Fibroblast of the aortic adventitia (primary cell): ENCODE results near the gene LCN6. TPM values are rescaled to one million over a fixed set of nuclear protein-coding genes. Genes with fewer than 3 reads are reported as not detected.

Source experiments
- DNase-seq: peaks from one replicate; pipeline ENCODE4 v3.0.0-alpha.2; 2010; ENCODE audit warnings: low read depth
- H3K4me3 ChIP-seq: 2 replicates; pipeline ENCODE4 v1.5.1; 2011; ENCODE audit warnings: low read depth, mild to moderate bottlenecking, control low read depth, low read length, moderate library complexity
- total RNA-seq: library from RNA; depleted of rRNA; stranded (reverse); fragments of >200 nt; gene quantifications from 2 replicates; pipeline ENCODE4 v1.2.3, GENCODE V29; 2012; ENCODE audit warnings: low replicate concordance
- TF ChIP-seq, protein P1 (sequence below): IDR thresholded peaks from 2 replicates; pipeline ENCODE4 v1.5.1; 2011; ENCODE audit warnings: mild to moderate bottlenecking, low read length, control low read depth, inconsistent platforms; ENCODE audit not compliant: insufficient read depth

LCN6 gene
- total RNA-seq, 1 donor: not detected

DNA sequence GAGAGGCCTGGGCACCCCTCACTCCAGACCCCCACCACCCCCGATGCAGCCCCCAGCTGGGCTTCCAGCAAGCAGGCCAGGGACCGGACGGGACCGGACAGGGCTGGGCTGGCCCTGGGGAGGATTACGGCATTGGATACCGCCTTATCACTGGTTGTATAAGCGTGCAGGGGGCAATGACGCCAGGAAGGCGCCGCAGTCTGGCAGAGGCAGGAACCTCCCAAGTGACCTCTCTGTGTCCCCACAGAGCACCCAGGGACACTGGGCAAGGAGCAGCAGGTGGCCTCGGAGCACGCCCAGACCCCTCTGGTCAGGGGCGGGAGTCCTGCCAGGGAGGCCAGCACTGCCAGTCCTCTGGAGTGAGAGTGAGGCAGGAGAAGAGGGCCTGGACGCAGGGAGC is 16.7 kb upstream of the LCN6 start:
- TF ChIP-seq, protein P1, sequence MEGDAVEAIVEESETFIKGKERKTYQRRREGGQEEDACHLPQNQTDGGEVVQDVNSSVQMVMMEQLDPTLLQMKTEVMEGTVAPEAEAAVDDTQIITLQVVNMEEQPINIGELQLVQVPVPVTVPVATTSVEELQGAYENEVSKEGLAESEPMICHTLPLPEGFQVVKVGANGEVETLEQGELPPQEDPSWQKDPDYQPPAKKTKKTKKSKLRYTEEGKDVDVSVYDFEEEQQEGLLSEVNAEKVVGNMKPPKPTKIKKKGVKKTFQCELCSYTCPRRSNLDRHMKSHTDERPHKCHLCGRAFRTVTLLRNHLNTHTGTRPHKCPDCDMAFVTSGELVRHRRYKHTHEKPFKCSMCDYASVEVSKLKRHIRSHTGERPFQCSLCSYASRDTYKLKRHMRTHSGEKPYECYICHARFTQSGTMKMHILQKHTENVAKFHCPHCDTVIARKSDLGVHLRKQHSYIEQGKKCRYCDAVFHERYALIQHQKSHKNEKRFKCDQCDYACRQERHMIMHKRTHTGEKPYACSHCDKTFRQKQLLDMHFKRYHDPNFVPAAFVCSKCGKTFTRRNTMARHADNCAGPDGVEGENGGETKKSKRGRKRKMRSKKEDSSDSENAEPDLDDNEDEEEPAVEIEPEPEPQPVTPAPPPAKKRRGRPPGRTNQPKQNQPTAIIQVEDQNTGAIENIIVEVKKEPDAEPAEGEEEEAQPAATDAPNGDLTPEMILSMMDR: no peak
- no peak for DNase-seq
- no peak overlapping the region for H3K4me3 ChIP-seq

DNA sequence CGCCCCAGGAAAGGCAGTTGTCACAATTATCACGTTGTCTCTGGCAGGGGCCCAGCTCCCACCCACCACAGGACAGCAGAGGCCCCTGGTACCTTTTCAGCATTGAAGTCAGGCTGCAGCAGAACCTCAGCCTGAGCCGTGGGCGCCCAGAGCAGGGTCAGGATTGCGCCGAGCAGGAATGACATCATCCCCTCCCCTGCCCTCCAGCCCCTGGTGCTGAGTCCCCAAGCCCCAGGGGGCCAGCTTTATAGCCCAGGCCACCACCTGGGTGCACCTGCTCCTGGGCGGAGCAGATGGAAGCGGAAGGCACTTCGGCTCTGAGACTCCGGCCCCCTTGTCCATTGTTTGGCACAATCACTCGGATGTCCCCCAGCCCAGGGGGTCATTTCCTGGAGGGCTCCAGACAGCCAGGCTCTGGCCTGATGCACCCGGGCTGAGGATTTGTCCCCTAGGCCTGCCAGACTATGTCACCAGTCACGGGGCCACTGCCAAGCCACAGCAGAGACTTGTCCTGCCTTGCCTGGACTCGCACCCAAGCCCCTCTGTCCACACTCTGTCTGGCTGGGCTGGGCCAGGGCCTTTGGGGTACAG is 16.1 kb upstream of the LCN6 start, which contains the start of gene LCN15:
Gene LCN15 (minus strand): TSS at position 218 of the 591 bp plus-strand sequence. CDS start 30 bp downstream, at position 188.
- no peak for DNase-seq
- TF ChIP-seq, protein P1: no peak
- no peak within 1 kb of the TSS for H3K4me3 ChIP-seq

DNA sequence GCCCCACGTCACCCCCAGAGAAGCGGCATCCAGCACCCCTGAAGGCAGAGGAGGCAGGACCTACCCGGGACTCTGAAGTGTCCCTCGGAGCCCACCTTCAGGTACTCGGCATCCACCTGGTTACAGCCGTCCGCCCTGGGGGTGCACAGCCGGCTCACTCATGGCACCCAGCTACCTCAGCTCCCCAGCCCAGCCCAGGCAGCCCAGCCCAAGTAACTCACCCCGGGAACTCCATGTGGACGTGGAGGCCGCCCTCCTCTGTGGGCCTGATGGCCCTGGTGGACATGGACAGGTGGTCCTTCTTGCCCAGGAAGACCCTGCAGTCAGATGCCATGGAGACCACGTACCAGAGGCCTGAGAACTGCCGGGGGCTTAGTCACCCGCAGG is 15.3 kb upstream of the LCN6 start:
- TF ChIP-seq, protein P1: no peak
- H3K4me3 ChIP-seq: no peak overlapping the region
- DNase-seq: no peak

DNA sequence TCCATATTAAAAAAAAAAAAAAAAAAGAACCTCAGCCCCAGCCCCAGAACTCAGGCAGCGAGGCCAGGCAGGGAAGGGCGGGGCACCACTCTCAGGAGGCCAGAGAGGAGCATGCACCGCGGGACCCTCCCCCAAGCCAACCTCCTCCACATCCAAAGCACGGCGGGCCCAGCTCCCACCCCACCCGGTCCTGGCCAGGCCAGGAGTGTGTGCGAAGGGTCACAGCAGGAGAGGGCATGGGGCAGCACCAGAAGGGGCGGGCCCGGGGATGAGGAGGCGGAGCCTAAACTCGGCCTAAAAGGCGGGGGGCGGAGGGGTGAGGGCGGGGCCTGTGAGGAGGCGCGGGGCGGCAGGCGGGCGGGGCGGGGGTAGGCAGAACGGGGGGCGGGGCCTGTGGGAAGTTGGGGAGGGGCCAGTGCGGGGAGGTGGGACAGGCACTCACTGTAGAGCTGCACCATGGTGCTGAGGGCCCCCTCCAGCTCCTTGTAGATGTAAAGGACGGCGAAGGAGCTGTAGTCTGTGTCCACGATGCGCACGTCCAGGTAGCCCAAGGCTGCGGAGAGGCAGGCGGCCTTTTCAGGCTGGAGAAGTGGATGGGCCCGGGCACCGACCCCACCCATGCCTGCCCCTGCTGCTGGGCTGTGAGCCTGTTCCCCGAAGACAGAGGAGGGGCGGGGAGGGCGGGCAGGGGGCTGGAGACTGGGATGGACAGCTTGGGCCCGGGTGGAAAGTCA is 14.8 kb upstream of the LCN6 start:
- no peak for DNase-seq
- TF ChIP-seq, protein P1: no peak
- H3K4me3 ChIP-seq: no peak overlapping the region

DNA sequence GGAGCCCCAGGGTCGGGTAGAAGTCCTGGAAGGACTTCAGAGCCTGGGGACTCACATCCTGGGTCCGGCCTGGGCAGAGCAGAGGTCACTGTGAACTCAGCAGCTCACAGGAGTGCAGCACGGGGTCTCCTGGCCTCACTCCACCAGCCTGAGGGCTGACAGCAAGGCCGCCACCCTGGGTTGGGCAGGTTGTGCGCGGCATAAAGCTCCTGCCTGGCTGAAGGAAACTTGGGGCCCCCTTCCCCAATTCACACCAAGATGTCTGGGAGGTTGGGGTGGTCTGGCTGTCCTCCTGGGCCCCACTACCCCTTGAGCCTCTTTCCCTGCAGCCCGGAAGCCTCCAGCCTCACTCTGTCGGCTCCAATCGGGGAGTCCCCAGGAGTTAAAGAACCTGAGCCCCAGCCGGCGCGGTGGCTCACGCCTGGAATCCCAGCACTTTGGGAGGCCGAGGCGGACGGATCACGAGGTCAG is 13.9 kb upstream of the LCN6 start:
- no peak overlapping the region for H3K4me3 ChIP-seq
- DNase-seq: no peak
- TF ChIP-seq, protein P1: no peak

DNA sequence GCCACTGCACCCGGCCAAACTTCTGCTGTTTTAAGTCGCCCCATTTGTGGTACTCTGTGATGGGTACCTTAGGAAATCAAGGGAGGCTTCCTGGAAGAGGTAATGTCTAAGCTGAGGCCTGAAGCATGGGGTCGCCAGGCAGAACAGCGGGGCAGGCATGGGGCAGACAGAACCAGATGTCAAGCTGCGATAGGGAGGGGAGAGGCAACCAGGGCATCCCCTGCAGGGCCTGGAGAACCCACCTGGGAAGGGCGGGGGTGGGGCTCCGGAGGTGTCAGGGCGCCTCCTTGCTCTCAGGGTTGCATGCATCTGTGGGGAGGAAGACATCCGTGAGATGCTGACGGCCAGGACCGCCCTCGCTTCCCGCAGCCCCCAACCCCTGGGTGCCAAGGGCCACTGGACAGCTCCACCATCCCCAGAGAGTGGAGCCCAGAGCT is 13.2 kb upstream of the LCN6 start:
- H3K4me3 ChIP-seq: no peak overlapping the region
- DNase-seq: no peak
- TF ChIP-seq, protein P1: no peak
